ENCODE measurements around the gene APCDD1L. TPM values are rescaled to one million over a fixed set of nuclear protein-coding genes. Genes with fewer than 3 reads are reported as not detected.

APCDD1L gene
- total RNA-seq, 2 experiments from 2014 or later: not detected

GRCh38 chr20:58424218-58424969, 90.8 kb downstream of the APCDD1L start:
- ChIA-PET POLR2A (no interaction called here), CTCF (interaction anchor here (1.1 to 1.6 kb wide), 4 partner anchors 12 to 227 kb away, joined by 3 to 4 read pairs (median 3); partner anchors contain the start of gene STX16)
- Mint-ChIP-seq H3K9me3 (no peaks in the 10 kb centered on the region), H3K4me3 (no peak overlapping the region), H3K27me3 (no peaks in the 10 kb centered on the region), H3K36me3 (ENCODE audit: low read depth) (peaks cover 29% of the 10 kb centered on the region), H3K4me1 (ENCODE audit: low read depth) (peaks cover 14% of the 10 kb centered on the region), H3K27ac (no peak overlapping the region)
- no peak for DNase-seq
- intact Hi-C loops (cut with micrococcal nuclease): no loop called here
- TF ChIP-seq CTCF (IDR thresholded peaks at IDR 0.05): no peak
- no peak for ATAC-seq

GRCh38 chr20:58421497-58421850, 93.7 kb downstream of the APCDD1L start:
- Mint-ChIP-seq H3K4me3 (no peak overlapping the region), H3K27ac (no peak overlapping the region), H3K4me1 (ENCODE audit: low read depth) (peaks cover 24% of the 10 kb centered on the region), H3K9me3 (no peaks in the 10 kb centered on the region), H3K36me3 (ENCODE audit: low read depth) (peaks cover 36% of the 10 kb centered on the region), H3K27me3 (no peaks in the 10 kb centered on the region)
- POLR2A ChIA-PET: no interaction called here
- intact Hi-C loops (cut with micrococcal nuclease): no loop called here
- CTCF ChIA-PET: interaction anchor here (0.8 to 1.9 kb wide), 3 partner anchors 12 to 58 kb away, joined by 3 to 4 read pairs (median 3); no protein-coding TSS in a partner anchor
- no peak for ATAC-seq
- no peak for TF ChIP-seq CTCF (IDR thresholded peaks at IDR 0.05)
- DNase-seq: no peak

GRCh38 chr20:58420798-58421496, 94.3 kb downstream of the APCDD1L start:
- no peaks in the 10 kb centered on the region for H3K9me3 Mint-ChIP-seq
- POLR2A ChIA-PET: no interaction called here
- peaks cover 40% of the 10 kb centered on the region for H3K36me3 Mint-ChIP-seq (ENCODE audit: low read depth)
- TF ChIP-seq CTCF (IDR thresholded peaks at IDR 0.05): no peak
- no peak overlapping the region for H3K27ac Mint-ChIP-seq
- H3K4me3 Mint-ChIP-seq: no peak overlapping the region
- H3K4me1 Mint-ChIP-seq (ENCODE audit: low read depth): peaks cover 30% of the 10 kb centered on the region
- no peak for ATAC-seq
- no peaks in the 10 kb centered on the region for H3K27me3 Mint-ChIP-seq
- intact Hi-C loops (cut with micrococcal nuclease): no loop called here
- CTCF ChIA-PET: interaction anchor here (0.8 to 1.9 kb wide), 5 partner anchors 13 to 184 kb away, joined by 3 to 4 read pairs (median 3); no protein-coding TSS in a partner anchor
- DNase-seq: no peak

GRCh38 chr20:58418949-58419748, 96.0 kb downstream of the APCDD1L start:
- DNase-seq: no peak
- Mint-ChIP-seq H3K36me3 (ENCODE audit: low read depth) (peaks cover 37% of the 10 kb centered on the region), H3K9me3 (no peaks in the 10 kb centered on the region), H3K4me3 (no peak overlapping the region), H3K4me1 (ENCODE audit: low read depth) (peaks cover 32% of the 10 kb centered on the region), H3K27me3 (no peaks in the 10 kb centered on the region), H3K27ac (no peak overlapping the region)
- CTCF ChIA-PET: interaction anchor here (1.5 to 1.9 kb wide), 2 partner anchors 13 to 56 kb away, joined by 4 to 5 read pairs; no protein-coding TSS in a partner anchor
- TF ChIP-seq CTCF (IDR thresholded peaks at IDR 0.05): no peak
- intact Hi-C loops (cut with micrococcal nuclease): no loop called here
- no peak for ATAC-seq
- POLR2A ChIA-PET: interaction anchor here (0.7 to 1.0 kb wide), 2 partner anchors 30 to 103 kb away, joined by 3 read pairs; no protein-coding TSS in a partner anchor

Measured in activated CD8-positive, alpha-beta T cell treated with anti-CD3 and anti-CD28 coated beads for 36 hours (primary cell).